Right ventricle myocardium superior (tissue), 1 donor: ENCODE measurements around the gene NPY. TPM values are rescaled to one million over a fixed set of nuclear protein-coding genes. Genes with fewer than 3 reads are reported as not detected.
"Not testable (repeated sequence)": the region's sequence is repeated elsewhere in the genome, so short reads cannot be mapped to it uniquely, and the experiment has no call there.

ENCODE experiments used
- ATAC-seq: fragments of 200-7000 bp; cut with Tn5 transposase; one replicate; pipeline ENCODE4 v1.9.1; 2020; ENCODE audit warnings: mild to moderate bottlenecking; ENCODE audit not compliant: poor library complexity
- DNase-seq: peaks from one replicate; pipeline ENCODE4 v3.0.0-alpha.2; 2020
- intact Hi-C: fragments of 100-400 bp; cut with DNase I; formaldehyde crosslinking; loops from one replicate; pipeline ENCODE4 v1.11.2; 2022
- long read RNA-seq: library from polyadenylated mRNA; unstranded; transcript quantifications from one replicate; pipeline ENCODE4 v2.0.0, GENCODE V29; 2021
- total RNA-seq: library from RNA; stranded (reverse); fragmentation: NEBNext Ultra II Directional; extraction: Animal tissue kit (Norgen Biotek cat#: 25700); gene quantifications from one replicate; pipeline ENCODE4 v1.2.1, GENCODE V29; 2021
- donor health status: DM: no; HTN: yes; CAD: no; lungs with severe emphysema.

Gene NPY
- not detected for total RNA-seq
- long read RNA-seq, result 0 reads

- no peak for ATAC-seq
- intact Hi-C loops, result no loop called here
- DNase-seq, result no peak
Measured at GRCh38 chr7:24283897-24284698, at the start of gene NPY. Gene NPY, plus strand, starts transcription at chr7:24284190. Its CDS starts 1,051 bp downstream, at chr7:24285241.

DNA sequence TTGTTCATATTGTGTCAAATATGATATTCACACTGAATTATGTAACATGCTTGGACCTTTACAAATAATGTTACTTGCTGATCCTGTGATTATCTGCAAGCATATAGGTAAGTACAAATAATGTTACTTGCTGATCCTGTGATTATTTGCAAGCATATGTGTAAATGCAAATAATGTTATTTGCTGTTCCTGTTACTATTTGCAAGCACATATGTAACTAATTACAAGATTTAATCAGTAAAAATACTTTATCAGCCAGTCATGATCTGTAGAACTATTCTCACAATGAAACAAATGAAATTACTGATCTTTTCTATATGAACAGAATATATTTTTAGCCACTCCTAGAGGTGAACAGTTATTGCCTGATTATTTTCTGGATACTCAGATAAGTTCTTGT lies 44.7 kb upstream of the NPY start:
- intact Hi-C loops, result no loop called here
- DNase-seq, result no peak
- no peak for ATAC-seq

- intact Hi-C loops, result no loop called here
- DNase-seq, result no peak
- no peak for ATAC-seq
Measured at GRCh38 chr7:24241206-24241605, 42.8 kb upstream of the NPY start.

DNA sequence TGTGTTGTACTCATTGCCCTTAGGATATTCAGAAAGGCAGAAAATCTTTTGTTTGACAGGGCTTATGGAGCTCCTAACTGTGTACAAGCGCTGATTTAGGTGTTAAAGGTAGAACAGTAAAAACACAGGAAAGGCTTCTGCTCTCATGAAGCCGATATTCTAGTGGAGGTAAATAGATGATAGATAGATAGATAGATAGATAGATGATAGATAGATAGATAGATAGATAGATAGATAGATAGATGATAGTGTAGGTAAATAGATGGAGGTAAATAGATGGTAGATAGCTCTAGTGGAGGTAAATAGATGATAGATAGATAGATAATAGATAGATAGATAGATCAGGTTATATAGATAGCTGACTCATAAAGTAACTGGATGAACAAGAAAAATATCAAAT lies 39.4 kb upstream of the NPY start:
- intact Hi-C loops, result no loop called here
- ATAC-seq (no peak), DNase-seq (no peak)

DNA sequence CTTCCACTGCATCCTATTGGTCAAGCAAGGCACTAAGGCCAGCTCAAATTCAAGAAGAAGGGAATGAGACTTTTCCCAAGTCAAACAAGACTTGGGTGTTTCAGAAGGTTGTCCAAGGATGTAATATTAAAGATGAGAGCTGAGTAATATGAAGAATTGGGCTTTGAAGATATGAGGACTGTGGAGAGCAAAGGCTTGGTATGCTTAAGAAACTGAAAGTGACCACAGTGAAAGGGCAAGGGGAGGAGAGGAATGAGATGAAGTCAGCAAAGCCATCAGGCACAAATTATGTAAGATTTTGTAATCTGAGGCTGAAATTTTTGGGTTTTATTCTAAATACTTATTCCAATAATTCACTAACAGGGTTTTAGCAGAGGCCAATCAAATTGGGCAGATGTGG lies 38.6 kb upstream of the NPY start:
- ATAC-seq (no peak), DNase-seq (no peak)
- intact Hi-C loops, result no loop called here

DNA sequence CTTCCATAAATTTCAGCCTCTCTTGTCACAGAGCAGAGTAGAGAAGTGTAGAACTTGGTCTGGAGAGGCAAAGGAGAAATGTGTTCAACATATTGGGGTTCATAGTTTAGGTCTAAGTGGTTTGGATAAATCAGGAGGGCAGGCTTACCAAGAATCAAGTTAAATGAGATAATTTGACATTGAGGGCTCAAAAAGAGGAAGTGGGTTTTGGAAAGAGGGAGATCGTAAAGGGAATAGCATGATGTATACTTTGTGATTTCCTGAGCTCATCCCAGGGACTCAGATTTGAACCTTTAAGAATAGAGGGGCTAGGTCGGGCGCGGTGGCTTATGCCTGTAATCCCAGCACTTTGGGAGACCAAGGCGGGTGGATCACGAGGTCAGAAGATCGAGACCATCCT lies 34.7 kb upstream of the NPY start:
- intact Hi-C loops, result no loop called here
- DNase-seq (no peak), ATAC-seq (no peak)

GRCh38 chr7:24251568-24251967 lies 32.4 kb upstream of the NPY start:
- intact Hi-C loops, result no loop called here
- no peak for ATAC-seq
- DNase-seq, result no peak

GRCh38 chr7:24255139-24255538 lies 28.9 kb upstream of the NPY start:
- DNase-seq, result no peak
- no peak for ATAC-seq
- intact Hi-C loops, result no loop called here

- DNase-seq, ATAC-seq, intact Hi-C loops: not testable (repeated sequence)
Measured at GRCh38 chr7:24258324-24258723, 25.7 kb upstream of the NPY start.

GRCh38 chr7:24271938-24272337 lies 12.1 kb upstream of the NPY start:
- no peak for ATAC-seq
- intact Hi-C loops, result no loop called here
- DNase-seq, result no peak

DNA sequence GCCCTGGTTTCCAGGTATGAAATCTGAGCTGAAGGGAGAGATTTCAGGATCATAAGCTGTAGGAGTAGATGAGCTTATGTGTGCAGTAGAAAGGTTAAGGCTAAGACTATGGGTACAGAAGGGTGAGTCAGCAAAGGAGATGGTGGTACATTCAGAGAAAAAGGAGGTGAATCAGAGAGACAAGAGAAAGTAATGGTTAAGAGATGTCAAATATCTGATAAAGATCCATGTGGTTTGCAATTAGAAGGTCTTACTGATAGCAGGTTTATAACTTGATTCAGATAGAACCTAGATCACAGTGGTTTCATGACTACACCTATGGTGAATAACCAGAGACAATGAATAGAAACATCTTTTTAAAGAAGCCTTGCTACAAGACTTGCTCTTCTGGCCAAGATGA lies 4.5 kb upstream of the NPY start:
- DNase-seq, result no peak
- intact Hi-C loops, result no loop called here
- no peak for ATAC-seq

DNA sequence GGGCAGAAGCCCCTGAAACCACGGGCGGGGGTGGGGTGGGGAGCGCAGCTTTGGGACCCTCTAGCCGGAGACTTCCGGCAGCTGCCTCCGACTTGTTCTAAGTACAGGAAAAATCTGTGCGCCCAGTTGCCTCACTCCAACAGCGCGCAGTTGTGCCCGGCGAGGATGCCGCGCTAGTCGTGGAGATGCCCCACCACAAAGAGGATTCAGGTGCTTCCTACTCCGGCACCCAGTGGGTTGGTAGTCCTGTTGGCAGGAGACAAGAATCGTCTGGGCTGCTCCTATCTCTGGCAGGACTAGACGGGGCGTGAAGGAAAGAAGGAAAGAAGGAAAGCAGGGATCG lies 465 bp upstream of the NPY start:
- ATAC-seq (no peak), DNase-seq (no peak)
- intact Hi-C loops, result no loop called here

- DNase-seq (no peak), ATAC-seq (no peak)
- intact Hi-C loops, result no loop called here
Measured at GRCh38 chr7:24284699-24285506, 913 bp downstream of the NPY start.

DNA sequence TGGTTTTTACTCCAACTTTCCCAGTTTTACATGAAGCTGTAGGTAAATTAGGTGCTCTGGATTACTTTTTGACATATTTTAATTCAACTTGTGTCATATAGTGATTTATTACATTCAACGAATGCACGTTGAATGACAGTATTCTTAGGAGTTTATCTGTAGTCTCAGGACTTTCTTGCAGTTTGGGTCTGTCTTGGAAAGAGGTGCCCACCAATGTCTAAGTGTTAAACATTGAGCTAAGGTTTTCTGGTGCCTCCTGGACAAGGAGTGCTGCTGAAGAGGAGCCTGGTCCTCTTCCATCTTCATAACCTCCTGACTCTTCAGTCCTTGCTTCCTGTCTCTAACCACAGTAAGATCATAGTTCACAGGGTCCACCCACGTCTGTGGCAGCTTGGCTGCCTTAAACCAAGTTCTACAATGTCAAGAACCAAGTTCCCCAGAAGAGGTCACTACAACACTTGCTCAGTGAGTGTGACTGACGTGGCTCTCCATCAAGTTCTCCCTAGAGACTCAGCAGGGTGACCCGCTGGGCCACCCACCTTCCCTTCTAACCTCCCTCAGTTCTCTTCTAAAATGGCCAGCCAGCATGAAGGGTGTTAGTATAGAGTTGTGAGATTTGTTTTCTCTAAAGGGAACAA lies 6.1 kb downstream of the NPY start:
- ATAC-seq, result peak; percentile 43
- no peak for DNase-seq
- intact Hi-C loops, result no loop called here

DNA sequence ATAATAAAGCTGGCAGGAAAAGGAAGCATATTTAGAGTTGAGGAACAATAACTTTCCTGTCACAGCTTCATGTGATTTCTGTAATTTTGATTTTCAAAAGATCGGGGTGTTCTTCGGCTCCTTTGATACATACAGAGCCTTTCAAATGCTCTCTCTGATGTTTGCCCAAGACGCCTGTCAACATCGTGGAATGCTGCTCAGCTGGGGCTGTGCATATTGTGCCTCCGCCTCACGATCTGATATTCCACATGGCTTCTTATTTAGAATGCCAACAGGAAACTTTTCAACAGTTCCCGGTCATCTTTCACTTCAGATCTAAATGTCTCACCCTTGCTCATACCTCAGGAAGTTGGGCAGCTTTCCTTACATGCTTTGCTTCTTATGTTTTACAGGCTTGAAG lies 7.3 kb downstream of the NPY start:
- DNase-seq (no peak), ATAC-seq (no peak)
- intact Hi-C loops, result no loop called here

GRCh38 chr7:24297362-24297761 lies 13.4 kb downstream of the NPY start:
- DNase-seq (no peak), ATAC-seq (no peak)
- intact Hi-C loops, result no loop called here

DNA sequence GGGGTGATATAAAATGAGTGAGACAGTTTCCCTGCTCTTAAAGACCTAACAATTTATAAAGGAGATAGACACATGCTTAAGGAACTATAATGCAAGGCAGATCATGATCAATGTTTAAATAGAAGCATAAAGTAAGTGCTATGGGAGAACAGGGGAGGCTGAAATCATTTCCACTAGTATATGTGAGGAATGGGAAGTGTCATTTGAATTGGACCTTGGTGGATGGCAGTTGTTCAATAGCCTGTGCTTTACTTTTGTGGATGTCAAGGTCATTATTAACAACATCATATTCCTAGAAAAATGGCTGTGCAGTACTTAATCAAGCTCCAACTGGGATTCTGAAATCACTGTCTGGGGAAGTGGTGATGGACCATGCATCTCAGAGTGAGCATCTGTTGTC lies 14.7 kb downstream of the NPY start:
- intact Hi-C loops, result no loop called here
- DNase-seq (no peak), ATAC-seq (no peak)

- DNase-seq (no peak), ATAC-seq (no peak)
- intact Hi-C loops, result no loop called here
Measured at GRCh38 chr7:24299192-24299591, 15.2 kb downstream of the NPY start.

DNA sequence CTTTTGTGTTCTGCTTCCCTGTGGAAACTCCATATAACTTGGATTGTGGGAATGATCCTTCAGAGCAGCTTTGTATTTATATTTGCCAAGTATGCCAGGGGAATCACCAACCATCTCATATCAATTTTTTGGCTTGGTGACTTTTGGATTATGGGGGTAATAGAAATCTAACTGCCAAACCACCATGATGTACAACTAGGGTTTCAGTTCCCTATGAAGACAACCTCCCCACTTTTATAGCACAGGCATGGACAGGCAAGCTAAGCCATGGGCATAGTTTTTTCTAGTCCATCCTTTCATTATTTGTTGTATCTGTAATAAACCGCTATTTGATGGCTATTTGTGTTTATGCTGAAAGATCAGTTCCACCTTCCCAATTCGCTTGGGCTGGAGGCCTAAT lies 17.7 kb downstream of the NPY start:
- intact Hi-C loops, result no loop called here
- DNase-seq, result no peak
- no peak for ATAC-seq
